Uterus (tissue), 4 donors: ENCODE data around the gene USP32. TPM values are rescaled to one million over a fixed set of nuclear protein-coding genes. Genes with fewer than 3 reads are reported as not detected.

Experiments
- DNase-seq, 2 donors: peaks; one replicate each; pipeline ENCODE4 v3.0.0-alpha.2; 2019 to 2020
- H3K27ac ChIP-seq, 2 donors: fragments of 200-600 bp; sonication (generic); 1 replicate in 1 of 2; 2 replicates in 1 of 2; pipeline ENCODE4 v1.5.1; 2016 to 2018
- H3K27me3 ChIP-seq, 2 donors: fragments of 200-600 bp; sonication (generic); one replicate each; pipeline ENCODE4 v1.5.1; 2018 to 2019; ENCODE audit warnings: control low read depth in 1 of 2
- H3K36me3 ChIP-seq, 2 donors: fragments of 200-600 bp; sonication (generic); one replicate each; pipeline ENCODE4 v1.5.1; 2019; ENCODE audit warnings: control low read depth in 1 of 2
- H3K4me1 ChIP-seq, 2 donors: fragments of 200-600 bp; sonication (generic); one replicate each; pipeline ENCODE4 v1.5.1; 2018 to 2019; ENCODE audit warnings: control low read depth in 1 of 2
- H3K4me3 ChIP-seq, 2 donors: fragments of 200-600 bp; sonication (generic); 1 replicate in 1 of 2; 2 replicates in 1 of 2; pipeline ENCODE4 v1.5.1; 2018 to 2019; ENCODE audit warnings: mild to moderate bottlenecking in 1 of 2
- H3K9me3 ChIP-seq, 2 donors: fragments of 200-600 bp; sonication (generic); one replicate each; pipeline ENCODE4 v1.5.1; 2019; ENCODE audit warnings: control low read depth in 1 of 2
- CTCF ChIP-seq, 4 experiments: fragments of 200-600 bp in 2 of 4; fragments of 450-650 bp in 2 of 4; sonication (generic) in 2 of 4; IDR thresholded peaks; one replicate each; pipeline ENCODE4 v1.5.1; 2016 to 2019; ENCODE audit warnings: antibody characterized with exemption in 4 of 4, mild to moderate bottlenecking in 2 of 4, moderate library complexity in 1 of 4
- POLR2A ChIP-seq, 2 donors: fragments of 450-650 bp; IDR thresholded peaks; one replicate each; pipeline ENCODE4 v1.6.1; 2016; ENCODE audit warnings: antibody characterized with exemption in 2 of 2, mild to moderate bottlenecking in 1 of 2, moderate library complexity in 1 of 2
- intact Hi-C: fragments of 100-400 bp; cut with DNase I; formaldehyde crosslinking; loops from one replicate; pipeline ENCODE4 v1.15.1; 2023; ENCODE audit warnings: low total_unique reads
- total RNA-seq, 4 donors: library from RNA; depleted of rRNA in 3 of 4; stranded (reverse); fragments of >200 nt in 3 of 4; gene quantifications; one replicate each; pipeline versions ENCODE4 v1.1.0 to v1.2.4, GENCODE V29; 2014 to 2023
- donor health status: DM: yes; HTN: yes; CAD: no.

Gene USP32
- total RNA-seq, 4 donors from 2014 or later: 28.4 to 54.1 (median 43.1) TPM

GRCh38 chr17:60269417-60269816, 122.5 kb downstream of the USP32 start:
- Histone ChIP-seq H3K4me1 (no peaks in the 10 kb centered on the region), H3K9me3 (no peaks in the 10 kb centered on the region), H3K4me3 (no peak overlapping the region), H3K27ac (no peak overlapping the region), H3K36me3 (no peaks in the 10 kb centered on the region), H3K27me3 (no peaks in the 10 kb centered on the region)
- no peak for DNase-seq
- intact Hi-C loops: no loop called here
- TF ChIP-seq CTCF (IDR thresholded peaks at IDR 0.05) (no peak), POLR2A (IDR thresholded peaks at IDR 0.05) (no peak)

- TF ChIP-seq CTCF (IDR thresholded peaks at IDR 0.05) (no peak), POLR2A (IDR thresholded peaks at IDR 0.05) (no peak)
- DNase-seq: no peak
- Histone ChIP-seq H3K4me1 (no peaks in the 10 kb centered on the region), H3K9me3 (no peaks in the 10 kb centered on the region), H3K27ac (no peak overlapping the region), H3K27me3 (no peaks in the 10 kb centered on the region), H3K36me3 (no peaks in the 10 kb centered on the region), H3K4me3 (no peak overlapping the region)
- intact Hi-C loops: no loop called here
Observed at GRCh38 chr17:60260540-60260939, 131.4 kb downstream of the USP32 start.

GRCh38 chr17:60258313-60258712, 133.6 kb downstream of the USP32 start:
- H3K9me3 ChIP-seq: no peaks in the 10 kb centered on the region
- no peaks in the 10 kb centered on the region for H3K27me3 ChIP-seq
- no peak overlapping the region for H3K27ac ChIP-seq
- H3K4me1 ChIP-seq: no peaks in the 10 kb centered on the region
- H3K36me3 ChIP-seq: no peaks in the 10 kb centered on the region
- no peak overlapping the region for H3K4me3 ChIP-seq
- TF ChIP-seq POLR2A (IDR thresholded peaks at IDR 0.05) (no peak), CTCF (IDR thresholded peaks at IDR 0.05) (no peak)
- intact Hi-C loops: no loop called here
- DNase-seq: no peak

GRCh38 chr17:60256174-60256573, 135.8 kb downstream of the USP32 start:
- H3K27me3 ChIP-seq: no peaks in the 10 kb centered on the region
- no peaks in the 10 kb centered on the region for H3K9me3 ChIP-seq
- no peak overlapping the region for H3K4me3 ChIP-seq
- no peak for DNase-seq
- H3K4me1 ChIP-seq: no peaks in the 10 kb centered on the region
- intact Hi-C loops: no loop called here
- no peaks in the 10 kb centered on the region for H3K36me3 ChIP-seq
- TF ChIP-seq CTCF (IDR thresholded peaks at IDR 0.05): no peak
- TF ChIP-seq POLR2A (IDR thresholded peaks at IDR 0.05): no peak
- no peak overlapping the region for H3K27ac ChIP-seq

DNA sequence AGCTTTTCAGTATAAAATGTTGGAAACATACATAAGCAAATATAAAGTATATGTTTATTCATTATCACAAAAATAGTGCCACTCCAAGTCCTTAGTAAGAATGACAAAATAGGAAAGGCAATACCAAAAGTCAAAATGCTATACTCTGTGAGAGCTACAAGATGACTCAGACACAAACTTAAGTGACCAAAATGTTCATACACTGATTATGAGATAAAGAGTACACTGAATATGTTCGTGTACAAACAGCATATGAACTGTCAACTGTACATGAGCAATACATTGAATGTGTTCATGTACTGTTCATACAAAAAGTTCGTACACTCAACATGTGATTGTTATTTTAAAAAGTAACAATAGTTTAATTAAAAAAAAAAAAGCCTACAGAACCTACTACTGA, 138.9 kb downstream of the USP32 start:
- Histone ChIP-seq H3K27me3 (no peaks in the 10 kb centered on the region), H3K36me3 (no peaks in the 10 kb centered on the region), H3K4me3 (no peak overlapping the region), H3K4me1 (no peaks in the 10 kb centered on the region), H3K9me3 (no peaks in the 10 kb centered on the region), H3K27ac (no peak overlapping the region)
- intact Hi-C loops: no loop called here
- DNase-seq: no peak
- TF ChIP-seq CTCF (IDR thresholded peaks at IDR 0.05) (no peak), POLR2A (IDR thresholded peaks at IDR 0.05) (no peak)
